Mucosa of rectum (tissue), 2 donors: ENCODE data around the gene CCDC18.

ENCODE experiments used
- H3K27ac ChIP-seq, 2 donors: one replicate each; pipeline ENCODE4 v1.7.0; 2013; ENCODE audit warnings: inconsistent platforms in 2 of 2, low read depth in 2 of 2, low read length in 2 of 2
- H3K27me3 ChIP-seq, 2 donors: one replicate each; pipeline ENCODE4 v1.7.0; 2013; ENCODE audit warnings: low read length in 2 of 2; ENCODE audit not compliant: control insufficient read depth in 2 of 2, insufficient read depth in 2 of 2
- H3K36me3 ChIP-seq, 2 donors: one replicate each; pipeline ENCODE4 v1.7.0; 2013; ENCODE audit warnings: low read length in 2 of 2; ENCODE audit not compliant: control insufficient read depth in 2 of 2, insufficient read depth in 2 of 2
- H3K4me1 ChIP-seq, 2 donors: one replicate each; pipeline ENCODE4 v1.7.0; 2013; ENCODE audit warnings: low read length in 2 of 2, mild to moderate bottlenecking in 1 of 2; ENCODE audit not compliant: control insufficient read depth in 2 of 2, insufficient read depth in 2 of 2
- H3K4me3 ChIP-seq, 2 donors: one replicate each; pipeline ENCODE4 v1.7.0; 2013; ENCODE audit warnings: low read length in 2 of 2
- H3K9ac ChIP-seq, 2 donors: one replicate each; pipeline ENCODE4 v1.7.0; 2013; ENCODE audit warnings: low read length in 2 of 2, low read depth in 1 of 2, mild to moderate bottlenecking in 1 of 2
- H3K9me3 ChIP-seq, 2 donors: one replicate each; pipeline ENCODE4 v1.7.0; 2013; ENCODE audit warnings: low read length in 2 of 2; ENCODE audit not compliant: control insufficient read depth in 2 of 2
- donor health status: healthy.
- donor health status: Normal muscosa, but diverticular disease.

CCDC18 gene

GRCh38 chr1:93180723-93181613 lies at the start of gene CCDC18:
Gene CCDC18, plus strand, starts transcription at chr1:93180724. Its CDS starts 2,638 bp downstream, at chr1:93183362.
- H3K27me3 ChIP-seq: no peaks in the 10 kb centered on the region
- no peaks in the 10 kb centered on the region for H3K9me3 ChIP-seq
- H3K36me3 ChIP-seq: no peaks in the 10 kb centered on the region
- H3K4me1 ChIP-seq: peaks cover 8 to 13% of the 10 kb centered on the region in 2 donors
- H3K9ac ChIP-seq: peak within 1 kb of the TSS; percentile 98 to 100
- H3K4me3 ChIP-seq: peak within 1 kb of the TSS; percentile 87 to 98
- peak within 1 kb of the TSS; percentile 99 to 100 for H3K27ac ChIP-seq

GRCh38 chr1:93132638-93133037 lies 47.9 kb upstream of the CCDC18 start:
- Histone ChIP-seq H3K27ac (no peak overlapping the region), H3K27me3 (no peaks in the 10 kb centered on the region), H3K36me3 (peaks cover 18 to 29% of the 10 kb centered on the region in 2 donors)

GRCh38 chr1:93136445-93136844 lies 44.1 kb upstream of the CCDC18 start:
- no peak overlapping the region for H3K4me3 ChIP-seq
- no peaks in the 10 kb centered on the region for H3K27me3 ChIP-seq
- no peaks in the 10 kb centered on the region for H3K9me3 ChIP-seq
- no peak overlapping the region for H3K27ac ChIP-seq
- H3K36me3 ChIP-seq: peaks cover 21 to 36% of the 10 kb centered on the region in 2 donors
- peaks cover 0 to 8% of the 10 kb centered on the region in 2 donors for H3K4me1 ChIP-seq
- H3K9ac ChIP-seq: no peak overlapping the region

More at GRCh38 chr1:93132638-93133037, 47.9 kb upstream of the CCDC18 start:
- no peak overlapping the region for H3K4me3 ChIP-seq
- no peak overlapping the region for H3K9ac ChIP-seq
- peaks cover 0 to 8% of the 10 kb centered on the region in 2 donors for H3K4me1 ChIP-seq
- H3K9me3 ChIP-seq: no peaks in the 10 kb centered on the region

GRCh38 chr1:93137604-93138292 lies 42.8 kb upstream of the CCDC18 start:
- H3K9me3 ChIP-seq: no peaks in the 10 kb centered on the region
- no peaks in the 10 kb centered on the region for H3K27me3 ChIP-seq
- no peak overlapping the region for H3K9ac ChIP-seq
- H3K4me3 ChIP-seq: no peak overlapping the region
- H3K4me1 ChIP-seq: peaks cover 0 to 4% of the 10 kb centered on the region in 2 donors
- H3K36me3 ChIP-seq: peaks cover 21 to 36% of the 10 kb centered on the region in 2 donors
- no peak overlapping the region for H3K27ac ChIP-seq

- Histone ChIP-seq H3K4me1 (peaks cover 0 to 4% of the 10 kb centered on the region in 2 donors), H3K9ac (no peak overlapping the region), H3K36me3 (peaks cover 17 to 26% of the 10 kb centered on the region in 2 donors), H3K27me3 (no peaks in the 10 kb centered on the region), H3K27ac (no peak overlapping the region), H3K9me3 (no peaks in the 10 kb centered on the region), H3K4me3 (no peak overlapping the region)
Measured at GRCh38 chr1:93140106-93140505, 40.4 kb upstream of the CCDC18 start.

- H3K27ac ChIP-seq: no peak overlapping the region
- no peak overlapping the region for H3K9ac ChIP-seq
- no peaks in the 10 kb centered on the region for H3K9me3 ChIP-seq
- H3K4me3 ChIP-seq: no peak overlapping the region
- no peaks in the 10 kb centered on the region for H3K27me3 ChIP-seq
- peaks cover 3 to 9% of the 10 kb centered on the region in 2 donors for H3K36me3 ChIP-seq
- peaks cover 0 to 4% of the 10 kb centered on the region in 2 donors for H3K4me1 ChIP-seq
Measured at GRCh38 chr1:93142161-93142560, 38.4 kb upstream of the CCDC18 start.

GRCh38 chr1:93143136-93143535 lies 37.4 kb upstream of the CCDC18 start:
- Histone ChIP-seq H3K36me3 (peaks cover 3 to 6% of the 10 kb centered on the region in 2 donors), H3K9me3 (no peaks in the 10 kb centered on the region), H3K27ac (no peak overlapping the region), H3K4me3 (no peak overlapping the region), H3K9ac (no peak overlapping the region), H3K4me1 (no peaks in the 10 kb centered on the region), H3K27me3 (no peaks in the 10 kb centered on the region)

GRCh38 chr1:93143769-93144168 lies 36.8 kb upstream of the CCDC18 start:
- Histone ChIP-seq H3K9me3 (no peaks in the 10 kb centered on the region), H3K27me3 (no peaks in the 10 kb centered on the region), H3K27ac (no peak overlapping the region), H3K4me1 (no peaks in the 10 kb centered on the region), H3K36me3 (peaks cover 3 to 6% of the 10 kb centered on the region in 2 donors), H3K4me3 (no peak overlapping the region), H3K9ac (no peak overlapping the region)

- Histone ChIP-seq H3K4me3 (no peak overlapping the region), H3K4me1 (no peaks in the 10 kb centered on the region), H3K9me3 (no peaks in the 10 kb centered on the region), H3K27ac (no peak overlapping the region), H3K36me3 (peaks cover 11 to 16% of the 10 kb centered on the region in 2 donors), H3K27me3 (no peaks in the 10 kb centered on the region), H3K9ac (no peak overlapping the region)
Measured at GRCh38 chr1:93148001-93148400, 32.5 kb upstream of the CCDC18 start.

- Histone ChIP-seq H3K27me3 (no peaks in the 10 kb centered on the region), H3K27ac (no peak overlapping the region)
Measured at GRCh38 chr1:93150729-93151128, 29.8 kb upstream of the CCDC18 start.

More at GRCh38 chr1:93150729-93151128, 29.8 kb upstream of the CCDC18 start:
- H3K4me3 ChIP-seq: no peak overlapping the region
- no peaks in the 10 kb centered on the region for H3K4me1 ChIP-seq
- H3K9ac ChIP-seq: no peak overlapping the region
- H3K9me3 ChIP-seq: no peaks in the 10 kb centered on the region
- peaks cover 22 to 25% of the 10 kb centered on the region in 2 donors for H3K36me3 ChIP-seq
